Esophagus muscularis mucosa (tissue), 3 donors: ENCODE measurements around the gene ZBTB7B.

ENCODE experiments used
- POLR2AphosphoS5 ChIP-seq, 2 donors: sonication (generic); formaldehyde crosslinking; IDR thresholded peaks; one replicate each; pipeline ENCODE4 v1.6.1; 2017; ENCODE audit warnings: antibody characterized with exemption in 2 of 2
- TF ChIP-seq, protein P1 (sequence below), 3 experiments: fragments of 200-600 bp in 2 of 3; fragments of 450-650 bp in 1 of 3; sonication (generic) in 2 of 3; IDR thresholded peaks; one replicate each; pipeline ENCODE4 v1.5.1; 2017 to 2019; ENCODE audit warnings: antibody characterized with exemption in 3 of 3, mild to moderate bottlenecking in 2 of 3, moderate library complexity in 1 of 3

DNA sequence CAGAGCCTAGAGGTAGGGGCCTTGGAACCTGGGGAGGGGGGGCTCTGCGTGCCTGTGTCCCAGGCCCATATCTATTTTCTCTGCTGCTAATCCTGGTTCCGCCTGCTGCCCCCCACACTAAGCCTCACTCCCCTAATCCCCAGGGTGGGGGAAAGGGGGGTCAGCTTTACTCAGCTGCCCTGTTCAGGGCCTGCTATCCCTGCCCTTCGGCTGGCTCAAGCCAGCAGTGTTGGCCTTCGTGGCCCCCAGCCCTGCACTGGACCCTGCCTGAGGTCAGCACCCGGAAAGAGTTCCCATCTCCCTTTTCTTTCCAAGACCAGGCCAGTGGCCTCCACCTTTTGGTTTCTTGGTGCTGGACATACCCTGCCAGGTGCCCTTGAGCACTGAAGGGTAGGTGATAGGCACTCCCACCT is 8.4 kb downstream of the ZBTB7B start:
- TF ChIP-seq, protein P1, sequence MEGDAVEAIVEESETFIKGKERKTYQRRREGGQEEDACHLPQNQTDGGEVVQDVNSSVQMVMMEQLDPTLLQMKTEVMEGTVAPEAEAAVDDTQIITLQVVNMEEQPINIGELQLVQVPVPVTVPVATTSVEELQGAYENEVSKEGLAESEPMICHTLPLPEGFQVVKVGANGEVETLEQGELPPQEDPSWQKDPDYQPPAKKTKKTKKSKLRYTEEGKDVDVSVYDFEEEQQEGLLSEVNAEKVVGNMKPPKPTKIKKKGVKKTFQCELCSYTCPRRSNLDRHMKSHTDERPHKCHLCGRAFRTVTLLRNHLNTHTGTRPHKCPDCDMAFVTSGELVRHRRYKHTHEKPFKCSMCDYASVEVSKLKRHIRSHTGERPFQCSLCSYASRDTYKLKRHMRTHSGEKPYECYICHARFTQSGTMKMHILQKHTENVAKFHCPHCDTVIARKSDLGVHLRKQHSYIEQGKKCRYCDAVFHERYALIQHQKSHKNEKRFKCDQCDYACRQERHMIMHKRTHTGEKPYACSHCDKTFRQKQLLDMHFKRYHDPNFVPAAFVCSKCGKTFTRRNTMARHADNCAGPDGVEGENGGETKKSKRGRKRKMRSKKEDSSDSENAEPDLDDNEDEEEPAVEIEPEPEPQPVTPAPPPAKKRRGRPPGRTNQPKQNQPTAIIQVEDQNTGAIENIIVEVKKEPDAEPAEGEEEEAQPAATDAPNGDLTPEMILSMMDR (IDR thresholded peaks at IDR 0.05), result no peak
- TF ChIP-seq POLR2AphosphoS5 (IDR thresholded peaks at IDR 0.05), result no peak
